Measurements from ENCODE around the gene EXO1.

- TF ChIP-seq GATA3 (IDR thresholded peaks at IDR 0.05; ENCODE audit: low read depth, low read length), result no peak
- no peak for TF ChIP-seq GATA2 (IDR thresholded peaks at IDR 0.05; ENCODE audit: low read depth, low read length)
Observed at GRCh38 chr1:241900381-241900780, 52.4 kb downstream of the EXO1 start.
